Hematopoietic multipotent progenitor cell treated with erythropoietin and hydrocortisone succinate and interleukin-3 and kit ligand, for 8 days (in vitro differentiated cells): ENCODE data around the gene PNPLA3.

Source experiments
- DNase-seq: peaks from one replicate; pipeline ENCODE4 v3.0.0-alpha.2; 2015

PNPLA3 gene

DNA sequence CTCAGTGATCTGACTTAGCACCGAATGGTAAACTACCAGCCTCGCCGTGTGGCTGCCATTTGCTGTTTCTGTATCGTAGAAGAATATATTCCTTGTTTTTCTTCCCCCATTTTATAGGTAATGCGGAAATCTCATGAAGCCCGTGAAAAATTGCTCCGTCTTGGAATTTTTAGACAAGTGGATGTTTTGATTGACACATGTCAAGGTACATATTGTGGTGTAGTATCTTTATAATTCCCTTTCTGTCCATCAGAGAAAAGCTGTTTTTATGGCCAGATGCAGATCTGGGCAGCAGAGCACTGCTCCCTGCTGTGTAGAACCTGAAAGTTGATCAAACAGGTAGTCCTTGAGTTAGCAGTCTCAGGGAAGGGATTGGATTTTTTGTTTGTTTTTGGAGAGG lies 45.0 kb downstream of the PNPLA3 start:
- DNase-seq = no peak

DNA sequence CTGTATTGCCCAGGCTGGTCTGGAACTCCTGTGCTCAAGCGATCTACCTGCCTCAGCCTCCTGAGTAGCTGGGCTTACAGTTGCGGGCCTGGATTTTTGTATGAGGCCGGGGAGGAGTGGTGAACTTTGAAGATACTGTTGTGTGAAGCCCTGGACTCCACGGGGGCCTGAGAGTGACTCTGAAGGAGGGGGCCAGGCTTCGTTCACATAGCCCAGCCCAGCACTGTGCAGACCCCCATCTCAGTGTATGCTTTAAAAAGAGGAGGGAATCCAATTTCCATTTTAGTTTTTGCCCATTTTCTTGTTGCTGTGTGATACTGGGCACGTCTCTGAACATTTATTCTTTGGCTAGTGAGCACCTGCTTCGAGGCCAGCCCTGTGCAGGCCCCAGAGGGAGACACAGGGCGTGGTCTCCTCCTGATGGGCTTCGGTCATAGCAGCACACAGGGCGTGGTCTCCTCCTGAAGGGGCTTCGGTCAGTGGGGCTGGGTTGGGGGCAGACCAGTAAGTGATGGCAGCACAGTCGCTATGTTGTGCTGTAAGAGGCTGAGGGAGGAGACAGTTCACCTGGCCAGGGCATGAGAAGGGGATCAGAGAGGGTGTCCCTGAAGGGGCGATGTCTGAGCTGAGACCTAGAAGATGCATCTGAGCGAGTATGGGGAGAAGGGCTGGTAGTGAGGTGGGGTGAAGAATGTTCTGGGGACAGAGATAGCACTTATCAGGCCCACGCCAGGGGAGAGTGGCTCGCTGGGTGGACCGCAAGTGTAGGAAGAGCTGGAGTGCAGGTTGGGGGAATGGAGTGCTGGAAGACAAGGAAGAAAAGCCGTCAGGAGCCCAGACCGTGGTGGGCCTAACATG lies 45.6 kb downstream of the PNPLA3 start:
- DNase-seq = peak; percentile 96

DNA sequence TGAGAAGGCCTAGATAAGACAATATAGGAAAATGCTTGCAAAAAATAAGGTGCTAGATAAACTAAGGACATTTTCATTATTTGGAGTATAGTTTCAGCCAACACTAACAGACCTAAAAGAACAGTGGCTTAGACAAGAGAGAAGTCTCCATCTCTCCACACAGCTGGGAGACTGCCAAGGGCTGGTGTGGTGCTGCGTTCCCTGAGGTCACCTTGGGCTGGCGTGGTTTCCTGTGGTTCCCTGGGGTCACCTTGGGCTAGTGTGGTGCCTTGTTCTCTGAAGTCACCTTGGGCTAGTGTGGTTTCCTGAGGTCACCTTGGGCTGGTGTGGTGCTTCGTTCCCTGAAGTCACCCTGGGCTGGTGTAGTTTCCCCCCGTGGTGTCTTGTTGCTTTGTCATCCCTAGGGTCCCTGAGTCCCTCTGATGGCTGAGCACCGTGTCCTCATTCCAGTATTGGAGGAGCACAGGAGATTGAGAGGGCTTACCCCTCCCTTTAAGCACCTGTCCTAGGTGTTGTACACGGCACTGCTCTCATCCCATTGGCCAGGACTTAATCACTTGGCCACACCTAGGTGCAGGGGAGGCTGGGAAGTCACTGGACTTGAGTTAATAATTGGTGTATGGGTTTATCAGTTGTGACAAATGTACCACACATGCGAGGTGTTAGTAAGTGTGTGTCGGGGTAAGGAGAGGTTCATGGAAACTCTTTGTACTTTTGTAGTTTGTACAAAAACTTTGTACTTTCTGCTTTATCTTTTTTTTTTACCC lies 46.6 kb downstream of the PNPLA3 start:
- peak; percentile 84 for DNase-seq

DNA sequence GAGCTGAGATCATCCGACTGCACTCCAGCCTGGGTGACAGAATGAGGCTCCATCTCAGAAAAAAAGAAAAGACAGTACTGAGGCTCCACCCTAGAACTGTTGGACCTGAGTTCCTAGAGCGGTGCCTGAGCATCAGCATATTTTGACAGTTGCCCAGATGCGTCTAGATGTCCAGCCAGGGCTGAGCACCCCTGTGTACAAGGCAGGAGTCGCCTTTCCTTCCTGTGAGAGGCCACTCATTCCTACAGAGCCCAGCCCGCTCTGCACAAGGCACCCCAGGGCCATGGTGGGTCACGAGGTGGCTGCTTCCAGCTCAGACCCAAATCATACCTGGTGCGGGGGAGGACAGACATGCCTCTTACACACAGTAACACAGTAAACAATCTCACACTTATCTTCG lies 47.5 kb downstream of the PNPLA3 start:
- DNase-seq = no peak

DNA sequence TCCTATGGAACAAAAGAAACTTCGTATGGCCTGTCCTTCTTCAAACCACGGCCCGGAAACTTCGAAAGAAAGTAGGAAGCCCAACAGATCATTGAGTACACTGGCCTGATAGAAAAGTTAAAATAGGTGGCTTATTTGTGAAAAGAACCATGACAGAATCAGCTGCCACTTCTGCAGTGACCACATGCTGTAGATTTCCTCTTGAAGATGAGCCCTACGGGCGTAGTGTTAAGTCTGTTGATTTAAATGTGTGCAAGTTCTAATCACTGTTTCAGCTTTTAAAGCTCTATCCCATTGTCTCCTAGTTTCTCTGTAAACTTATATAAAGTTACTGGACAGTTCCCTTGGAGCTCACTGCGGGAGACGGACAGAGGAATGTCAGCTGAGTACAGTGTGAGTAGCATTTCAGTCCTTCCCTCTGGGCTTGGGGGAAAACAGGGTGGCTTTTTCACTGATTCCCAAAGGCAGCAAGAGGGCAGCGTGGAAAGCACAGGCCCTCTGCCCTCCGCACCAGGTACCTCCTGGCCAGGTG lies 49.4 kb downstream of the PNPLA3 start:
- no peak for DNase-seq

DNA sequence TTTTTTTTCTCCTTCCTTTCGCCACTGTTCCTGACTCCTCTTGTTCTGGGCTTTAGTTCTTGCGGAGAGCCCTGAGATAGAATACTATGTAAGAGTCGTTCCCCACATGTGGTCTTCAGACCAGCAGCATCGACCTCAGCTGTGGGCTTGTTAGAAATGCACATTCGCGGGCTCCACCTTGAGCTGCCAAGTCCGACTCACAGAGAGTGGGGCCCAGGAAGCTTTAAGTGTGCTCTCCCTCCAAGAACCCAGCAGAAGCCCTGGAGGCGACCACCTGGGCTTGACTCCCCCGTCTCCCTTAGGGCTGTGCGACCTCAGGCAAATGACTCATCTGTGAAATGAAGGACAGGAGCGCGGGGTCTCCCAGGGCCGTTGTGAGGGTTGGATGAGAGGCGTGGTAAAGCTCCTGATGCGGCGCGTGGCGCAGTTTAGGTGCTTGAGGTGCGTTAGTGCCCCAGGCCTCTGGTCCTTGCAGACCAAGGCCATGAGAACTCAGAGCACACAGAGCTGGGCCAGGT lies 50.5 kb downstream of the PNPLA3 start:
- DNase-seq = no peak

DNA sequence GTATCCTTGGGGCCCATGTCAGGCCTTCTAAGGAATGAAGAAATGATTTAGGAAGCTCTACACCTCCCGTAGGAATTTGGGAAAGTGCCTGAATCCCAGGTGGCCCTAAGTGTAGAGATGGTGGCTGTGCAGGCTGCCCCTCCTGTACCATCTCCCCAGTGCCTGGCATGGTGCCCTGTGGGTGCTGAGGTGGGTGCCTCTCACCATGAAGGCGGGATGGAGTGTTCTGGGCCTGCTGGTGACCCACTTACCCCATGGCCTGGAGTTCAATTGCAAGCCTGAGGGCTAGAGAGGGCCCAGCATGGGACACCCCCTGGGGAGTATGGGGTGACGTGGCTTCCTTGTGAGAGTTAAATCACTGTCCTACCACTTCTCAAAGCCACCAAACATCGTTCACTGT lies 51.4 kb downstream of the PNPLA3 start:
- DNase-seq = no peak

DNA sequence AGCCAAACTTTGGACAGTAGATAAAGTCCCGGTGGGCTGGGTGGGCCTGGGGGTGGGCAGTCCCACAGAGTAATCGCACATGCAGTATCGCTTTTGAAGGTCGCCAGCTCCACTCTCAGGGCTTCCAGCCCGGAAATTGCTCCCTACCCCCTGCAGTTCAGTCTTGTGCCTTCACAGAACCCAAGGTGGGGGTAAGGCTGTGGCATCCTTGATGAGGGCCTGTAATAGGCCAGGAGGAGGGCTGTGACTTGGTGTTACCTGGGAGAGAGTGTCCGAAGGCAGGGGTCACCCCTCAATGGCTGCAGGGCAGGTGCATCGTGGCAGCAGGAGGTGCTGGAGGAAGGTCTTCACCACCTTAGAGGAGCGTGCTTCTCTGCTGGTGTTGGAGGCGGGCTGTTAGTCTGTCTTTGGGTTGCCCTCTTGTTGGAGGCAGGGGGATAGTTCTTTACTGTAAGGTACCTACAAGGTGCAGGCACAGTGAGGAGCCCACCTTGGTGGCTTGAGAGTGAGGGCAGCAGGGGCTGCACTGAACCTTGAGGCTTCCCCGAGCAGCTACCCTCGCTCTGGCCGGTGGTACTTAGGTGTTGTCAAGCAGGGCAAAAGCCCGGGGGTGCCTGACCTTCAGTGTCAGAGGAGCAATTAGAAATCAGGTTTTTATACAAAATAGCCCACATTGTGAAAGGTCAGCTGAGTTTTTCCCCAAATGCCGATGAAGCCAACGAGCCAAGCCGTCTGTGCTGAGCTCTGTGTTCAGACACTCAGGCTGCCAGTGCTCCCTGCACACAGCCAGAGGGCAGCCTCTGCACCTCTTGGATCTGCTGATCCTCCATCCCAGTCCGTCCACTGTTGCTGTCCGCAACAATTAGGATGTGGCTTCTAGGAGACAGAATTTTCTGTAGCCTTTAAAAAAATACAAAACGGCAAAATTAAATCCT lies 53.5 kb downstream of the PNPLA3 start:
- DNase-seq = no peak

DNA sequence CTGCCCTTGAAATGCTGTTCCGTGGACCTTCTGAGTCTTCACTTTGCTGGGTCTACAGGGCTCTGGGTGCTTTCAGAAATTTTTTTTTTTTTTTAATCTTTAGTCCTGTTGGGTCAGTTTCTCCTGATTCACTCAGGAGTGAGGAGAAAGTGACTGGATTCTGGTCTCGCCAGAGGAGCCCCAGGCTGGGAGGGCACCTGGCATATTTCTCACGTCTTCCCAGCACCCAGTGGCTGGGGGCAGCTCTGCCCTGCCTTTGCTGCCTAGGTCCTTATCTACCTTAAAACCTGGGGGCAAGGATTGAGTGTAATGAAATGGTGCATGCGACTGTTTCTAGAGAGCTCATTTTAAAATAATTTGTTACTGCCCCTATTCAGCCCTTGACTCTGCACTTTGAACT lies 55.0 kb downstream of the PNPLA3 start:
- DNase-seq = no peak

DNA sequence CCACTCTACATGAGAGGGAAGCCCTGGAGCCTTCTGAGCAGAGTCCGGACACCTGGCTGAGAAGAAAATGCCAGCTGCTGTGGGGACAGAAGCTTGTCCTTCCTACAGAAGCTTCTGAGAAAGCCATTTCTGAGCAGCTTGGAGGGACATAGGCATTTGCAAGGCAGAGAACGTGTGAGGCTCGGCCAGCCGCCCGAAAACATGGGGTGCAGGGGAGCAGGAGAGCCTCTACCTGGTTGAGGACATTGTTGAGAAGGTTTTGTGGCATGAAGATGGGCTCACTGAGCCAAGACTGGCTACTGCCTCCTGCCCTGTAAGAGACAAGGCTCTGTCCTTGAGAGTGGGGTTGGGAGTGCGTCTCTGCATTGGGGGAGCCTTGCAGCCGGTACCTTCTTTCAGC lies 57.0 kb downstream of the PNPLA3 start:
- no peak for DNase-seq

DNA sequence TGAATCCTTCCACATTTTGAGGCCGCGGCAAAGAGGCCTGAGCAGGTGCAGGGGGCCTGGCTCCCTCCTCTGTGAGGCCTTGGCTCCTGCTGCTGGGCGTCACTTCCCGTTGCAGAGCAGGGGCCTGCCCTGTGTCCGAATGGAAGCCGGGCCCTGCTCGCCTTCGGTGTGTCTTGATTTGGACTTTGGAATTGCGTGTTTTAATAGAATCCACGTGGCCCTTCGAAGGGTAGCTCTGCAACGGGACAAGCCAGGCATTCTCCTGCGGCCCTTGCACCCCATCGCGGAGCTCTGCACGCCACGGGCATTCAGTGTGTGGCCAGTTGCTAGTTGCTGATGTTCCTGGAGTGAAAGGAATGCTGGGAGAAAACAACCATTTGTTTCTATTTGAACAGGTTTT lies 57.4 kb downstream of the PNPLA3 start:
- no peak for DNase-seq

DNA sequence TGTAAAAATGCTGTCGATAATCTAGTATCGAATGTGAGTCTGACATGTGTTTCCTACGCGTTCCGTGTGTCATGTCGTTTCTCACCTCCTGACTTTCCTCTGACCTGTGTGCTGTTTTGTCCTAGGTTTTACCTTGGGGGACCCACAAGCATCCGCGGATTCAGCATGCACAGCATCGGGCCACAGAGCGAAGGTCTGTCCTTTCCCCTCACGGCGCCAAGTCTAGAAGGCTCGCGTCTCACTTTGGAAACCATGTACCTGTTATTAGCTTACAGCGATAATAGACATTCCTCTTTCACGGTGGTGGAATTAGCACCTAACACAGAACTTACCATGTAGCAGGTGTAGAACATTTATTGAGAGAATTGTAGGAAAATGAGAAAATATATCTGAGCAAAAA lies 60.2 kb downstream of the PNPLA3 start:
- DNase-seq = no peak

DNA sequence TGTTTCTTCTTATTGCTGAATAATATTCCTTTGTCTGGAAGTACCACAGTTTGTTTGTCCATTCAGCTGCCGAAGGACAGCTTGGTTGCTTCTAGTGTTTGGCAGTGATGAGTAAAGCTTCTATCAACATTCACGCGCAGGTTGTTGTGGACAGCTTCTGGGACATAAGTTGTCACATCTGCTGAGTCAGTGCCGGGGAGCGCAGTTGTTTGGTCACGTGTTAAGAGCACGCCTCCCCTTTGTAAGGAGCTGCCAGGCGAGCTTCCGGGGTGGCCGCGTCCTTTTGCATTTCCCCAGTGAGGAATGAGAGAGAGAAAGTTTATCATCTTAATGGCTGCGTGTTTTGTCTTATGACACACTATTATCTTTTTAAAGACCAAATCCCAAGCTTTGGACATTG lies 61.9 kb downstream of the PNPLA3 start:
- DNase-seq = no peak

DNA sequence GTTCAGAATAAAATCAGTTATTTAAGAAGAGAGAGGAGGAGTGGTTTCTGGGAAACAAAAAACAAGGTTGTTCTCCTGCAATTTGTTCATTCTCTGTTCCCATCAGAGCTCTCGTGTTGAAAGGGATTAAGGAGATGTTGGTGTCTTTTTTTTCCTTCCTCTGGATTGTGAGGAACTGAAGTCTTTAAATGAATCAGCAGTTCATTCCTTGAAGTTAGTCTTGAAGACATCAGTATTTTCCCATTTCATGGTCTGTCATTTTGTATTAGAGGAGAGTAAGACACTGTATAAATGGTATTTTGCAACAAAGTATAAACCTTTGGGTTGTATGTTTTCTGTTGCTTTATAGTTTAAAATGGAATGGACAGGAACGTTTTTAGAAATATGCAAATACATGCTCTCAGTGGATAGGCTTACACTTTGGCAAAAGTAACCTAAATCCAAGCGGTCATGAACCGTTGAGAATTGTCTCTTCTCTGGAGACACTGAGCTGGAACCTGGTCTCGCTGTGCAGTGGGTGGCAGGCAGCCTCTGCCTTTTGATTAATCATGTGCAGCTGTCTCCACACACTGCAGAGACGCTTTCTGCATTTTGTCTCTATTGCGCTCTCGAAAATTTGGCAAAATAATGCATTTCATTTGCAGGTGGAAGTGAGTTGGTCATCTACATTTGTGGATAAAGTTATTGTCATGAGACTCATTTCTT lies 64.7 kb downstream of the PNPLA3 start:
- DNase-seq = no peak

DNA sequence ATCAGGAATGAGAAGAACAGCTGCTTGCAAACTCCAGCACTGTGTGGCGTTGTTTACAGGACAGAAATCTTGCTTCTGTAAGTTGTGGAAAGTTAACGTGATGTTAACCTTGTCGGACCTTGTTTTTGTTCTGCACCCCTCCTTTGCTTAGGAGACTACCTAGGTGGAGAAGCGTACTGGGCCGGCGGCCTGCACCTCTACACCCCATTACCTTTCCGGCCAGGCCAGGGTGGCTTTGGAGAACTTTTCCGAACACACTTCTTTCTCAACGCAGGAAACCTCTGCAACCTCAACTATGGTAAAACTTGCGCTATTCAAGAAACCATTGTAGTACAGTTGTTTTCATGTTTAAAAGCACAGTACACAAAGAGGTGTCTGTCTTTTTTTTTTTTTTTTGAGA lies 65.4 kb downstream of the PNPLA3 start:
- DNase-seq = no peak

DNA sequence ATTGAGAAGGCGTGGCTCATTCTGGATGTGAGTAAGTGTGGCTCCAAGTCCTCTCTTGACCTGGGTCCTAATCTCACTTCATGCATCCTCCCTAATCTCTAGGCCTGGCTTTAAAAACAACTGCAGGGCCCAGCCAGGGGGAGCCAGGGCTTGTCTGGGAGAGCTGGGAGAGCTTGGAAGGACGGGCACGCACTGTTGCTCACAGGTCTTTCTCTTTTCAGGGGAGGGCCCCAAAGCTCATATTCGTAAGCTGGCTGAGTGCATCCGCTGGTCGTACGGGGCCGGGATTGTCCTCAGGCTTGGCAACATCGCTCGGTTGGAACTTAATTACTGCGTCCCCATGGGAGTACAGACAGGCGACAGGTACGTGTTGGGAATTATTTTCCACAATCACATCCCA lies 66.4 kb downstream of the PNPLA3 start:
- peak; percentile 30 for DNase-seq

DNA sequence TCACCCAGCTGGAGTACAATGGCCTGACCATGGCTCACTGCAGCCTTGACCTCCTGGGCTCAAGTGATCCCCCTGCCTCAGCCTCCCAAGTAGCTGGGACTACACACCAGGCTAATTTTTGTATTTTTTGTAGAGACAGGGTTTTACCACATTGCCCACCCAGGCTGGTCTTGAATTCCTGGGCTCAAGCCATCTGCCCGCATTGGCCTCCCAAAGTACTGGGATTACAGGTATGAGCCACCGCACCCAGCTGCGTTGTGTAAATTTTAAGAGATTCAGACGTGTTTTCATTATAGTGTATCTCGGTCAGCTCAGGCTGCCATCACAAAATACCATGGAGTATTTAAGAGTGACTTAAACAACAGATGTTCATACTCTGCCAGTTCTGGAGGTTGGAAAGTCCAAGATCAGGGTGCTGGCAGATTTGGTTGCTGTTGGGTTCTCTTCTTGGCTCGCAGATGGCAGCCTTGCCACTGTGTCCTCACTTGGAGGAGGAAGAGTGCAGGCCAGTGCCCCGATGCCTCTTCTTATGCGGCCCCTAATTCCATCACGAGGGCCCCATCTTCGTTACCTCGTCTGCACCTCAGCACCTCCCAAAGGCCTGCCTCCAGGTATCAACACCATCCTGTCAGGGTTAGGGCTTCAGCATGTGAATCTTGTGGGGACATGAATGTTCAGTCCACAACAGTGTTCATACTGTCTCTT lies 67.9 kb downstream of the PNPLA3 start:
- no peak for DNase-seq

DNA sequence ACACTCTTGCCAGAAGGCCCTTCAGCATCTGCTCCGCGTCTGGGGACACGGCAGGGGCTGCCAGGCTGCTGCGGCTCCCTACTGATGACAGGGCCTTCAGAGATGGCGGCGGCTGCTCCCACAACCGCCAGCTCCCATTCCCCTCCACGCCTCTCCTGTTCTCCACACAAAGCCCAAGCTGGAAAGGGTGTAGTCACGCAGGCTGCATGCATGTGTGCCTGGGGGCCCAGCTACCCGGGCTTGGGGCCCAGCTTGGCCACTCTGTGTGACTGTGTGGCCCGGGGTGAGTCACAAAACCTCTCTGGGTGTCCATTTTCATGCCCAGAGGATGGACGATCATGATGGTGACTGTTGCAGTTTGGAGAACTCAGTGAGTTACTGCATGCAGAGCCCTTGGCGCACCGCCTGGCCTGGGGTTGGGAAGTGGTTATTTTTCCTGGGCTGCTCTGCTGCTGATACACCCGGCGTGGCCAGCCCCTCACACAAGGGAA lies 68.8 kb downstream of the PNPLA3 start:
- DNase-seq = peak; percentile 24

DNA sequence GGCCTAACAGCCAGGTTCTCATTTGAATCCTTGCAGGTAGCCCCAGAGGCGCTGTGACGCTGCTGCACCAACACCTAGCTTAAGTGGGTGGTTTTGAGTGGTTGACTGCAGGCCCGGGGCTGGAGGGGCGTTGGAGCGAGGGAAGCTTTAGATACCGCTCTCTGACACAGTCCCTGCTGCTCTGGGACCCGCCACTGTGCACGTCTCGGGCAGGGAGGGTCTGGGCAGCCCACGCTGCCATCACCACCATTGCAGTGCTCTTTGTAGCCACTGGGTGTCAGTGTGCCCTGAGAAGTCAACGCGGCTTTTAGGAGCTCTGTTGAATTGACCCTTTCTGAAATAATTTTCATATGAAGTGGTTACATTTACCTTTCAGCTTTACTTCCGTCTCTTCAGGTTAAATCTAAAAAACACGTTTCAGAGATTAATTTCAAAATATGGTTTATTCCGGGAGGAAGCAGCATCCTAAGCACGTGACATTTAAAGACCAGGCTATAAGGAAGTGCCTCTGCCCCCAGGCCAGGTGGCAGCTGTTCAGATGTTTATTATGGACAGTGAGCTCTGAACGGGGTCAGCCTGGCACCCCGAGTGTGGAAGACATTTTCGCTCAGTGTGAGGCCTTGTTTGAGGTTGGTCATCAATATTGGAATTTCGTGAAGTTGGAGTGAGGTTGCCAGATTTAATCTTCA lies 69.6 kb downstream of the PNPLA3 start:
- DNase-seq = peak; percentile 66

DNA sequence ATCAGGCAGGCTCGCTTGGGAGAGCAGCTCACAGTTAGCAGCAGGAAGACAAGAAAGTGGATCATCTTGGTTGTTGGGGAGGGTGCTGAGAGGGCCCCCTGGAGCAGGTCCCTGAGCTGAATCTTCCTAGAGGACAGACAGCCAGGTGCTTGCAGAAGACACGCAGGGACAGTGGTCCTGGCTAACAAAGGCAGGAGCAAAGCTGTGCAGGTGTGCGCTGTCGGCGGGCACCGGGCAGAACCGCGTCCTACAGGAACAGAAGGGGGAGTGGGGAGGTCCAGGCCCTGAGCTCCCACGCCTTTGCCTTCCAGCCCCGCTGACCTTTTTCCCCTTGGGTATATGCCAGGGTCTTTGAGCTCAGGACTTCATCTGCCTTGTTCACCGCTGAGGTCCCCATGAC lies 70.4 kb downstream of the PNPLA3 start:
- no peak for DNase-seq

DNA sequence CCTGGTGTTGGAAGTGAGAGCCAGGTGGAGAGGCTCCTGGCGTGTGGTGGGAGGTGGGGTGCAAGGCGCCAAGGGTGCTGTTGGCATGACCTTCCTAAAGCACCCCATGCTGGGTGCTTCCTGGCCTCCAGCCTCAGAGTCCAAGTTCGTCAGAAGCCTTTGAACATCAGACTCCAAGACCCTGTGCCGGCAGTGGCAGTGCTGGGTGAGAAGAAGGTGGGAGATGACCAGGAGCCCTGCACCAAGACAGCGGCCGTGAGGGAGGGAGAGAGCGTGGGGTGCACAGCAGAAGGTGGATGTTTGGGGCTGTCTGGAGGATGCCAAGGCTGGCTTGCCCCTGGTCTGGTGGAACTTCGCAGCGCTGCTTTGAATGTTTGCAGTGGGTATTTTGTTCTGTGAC lies 70.8 kb downstream of the PNPLA3 start:
- DNase-seq = no peak
